ENCODE measurements around the gene WWC1. TPM values are rescaled to one million over a fixed set of nuclear protein-coding genes. Genes with fewer than 3 reads are reported as not detected.

The WWC1 gene
- total and polyA plus RNA-seq, 2 experiments from 2014 or later, result 6.0 to 9.7 TPM

- no peak overlapping the region for H3K4me3 ChIP-seq
- H3K27me3 ChIP-seq, result no peaks in the 10 kb centered on the region
- no peak for TF ChIP-seq CTCF (IDR thresholded peaks at IDR 0.05; ENCODE audit: low read depth, low read length)
- peaks cover 16% of the 10 kb centered on the region for H3K4me1 ChIP-seq (ENCODE audit: low read depth)
- peak overlapping the region; percentile 73 for H3K27ac ChIP-seq
- no peaks in the 10 kb centered on the region for H3K36me3 ChIP-seq
- no peak for DNase-seq (ENCODE audit: low read depth in 1 of 2, low spot score in 1 of 2)
- H3K9me3 ChIP-seq (ENCODE audit: low read depth), result no peaks in the 10 kb centered on the region
Measured at GRCh38 chr5:168329302-168329701, 37.9 kb downstream of the WWC1 start.

- Histone ChIP-seq H3K27ac (no peak overlapping the region), H3K4me1 (ENCODE audit: low read depth) (peaks cover 19% of the 10 kb centered on the region), H3K27me3 (no peaks in the 10 kb centered on the region), H3K9me3 (ENCODE audit: low read depth) (no peaks in the 10 kb centered on the region), H3K36me3 (no peaks in the 10 kb centered on the region), H3K4me3 (no peak overlapping the region)
- DNase-seq (ENCODE audit: low read depth in 1 of 2, low spot score in 1 of 2), result no peak
- no peak for TF ChIP-seq CTCF (IDR thresholded peaks at IDR 0.05; ENCODE audit: low read depth, low read length)
Measured at GRCh38 chr5:168332042-168332441, 40.6 kb downstream of the WWC1 start.

GRCh38 chr5:168334280-168334679 is 42.8 kb downstream of the WWC1 start:
- Histone ChIP-seq H3K4me1 (ENCODE audit: low read depth) (peaks cover 9% of the 10 kb centered on the region), H3K27ac (peak overlapping the region; percentile 45), H3K27me3 (no peaks in the 10 kb centered on the region), H3K36me3 (no peaks in the 10 kb centered on the region), H3K9me3 (ENCODE audit: low read depth) (no peaks in the 10 kb centered on the region), H3K4me3 (no peak overlapping the region)
- no peak for DNase-seq (ENCODE audit: low read depth in 1 of 2, low spot score in 1 of 2)
- TF ChIP-seq CTCF (IDR thresholded peaks at IDR 0.05; ENCODE audit: low read depth, low read length), result no peak

GRCh38 chr5:168334695-168335094 is 43.2 kb downstream of the WWC1 start:
- no peak for TF ChIP-seq CTCF (IDR thresholded peaks at IDR 0.05; ENCODE audit: low read depth, low read length)
- no peak overlapping the region for H3K4me3 ChIP-seq
- H3K27me3 ChIP-seq, result no peaks in the 10 kb centered on the region
- H3K27ac ChIP-seq, result peak overlapping the region; percentile 45
- no peaks in the 10 kb centered on the region for H3K9me3 ChIP-seq (ENCODE audit: low read depth)
- DNase-seq (ENCODE audit: low read depth in 1 of 2, low spot score in 1 of 2), result peak; percentile 58 to 79
- peaks cover 7% of the 10 kb centered on the region for H3K4me1 ChIP-seq (ENCODE audit: low read depth)
- H3K36me3 ChIP-seq, result no peaks in the 10 kb centered on the region

- no peaks in the 10 kb centered on the region for H3K36me3 ChIP-seq
- no peaks in the 10 kb centered on the region for H3K9me3 ChIP-seq (ENCODE audit: low read depth)
- DNase-seq (ENCODE audit: low read depth in 1 of 2, low spot score in 1 of 2), result no peak
- H3K27me3 ChIP-seq, result no peaks in the 10 kb centered on the region
- H3K4me3 ChIP-seq, result no peak overlapping the region
- H3K27ac ChIP-seq, result no peak overlapping the region
- TF ChIP-seq CTCF (IDR thresholded peaks at IDR 0.05; ENCODE audit: low read depth, low read length), result no peak
- H3K4me1 ChIP-seq (ENCODE audit: low read depth), result peaks cover 7% of the 10 kb centered on the region
Measured at GRCh38 chr5:168337361-168337760, 45.9 kb downstream of the WWC1 start.
